Uterus (tissue), 4 donors: ENCODE results near the gene FCHSD2. TPM values are rescaled to one million over a fixed set of nuclear protein-coding genes. Genes with fewer than 3 reads are reported as not detected.

Experiments
- DNase-seq, 2 donors: peaks; one replicate each; pipeline ENCODE4 v3.0.0-alpha.2; 2019 to 2020
- H3K27ac ChIP-seq, 2 donors: fragments of 200-600 bp; sonication (generic); 1 replicate in 1 of 2; 2 replicates in 1 of 2; pipeline ENCODE4 v1.5.1; 2016 to 2018
- H3K27me3 ChIP-seq, 2 donors: fragments of 200-600 bp; sonication (generic); one replicate each; pipeline ENCODE4 v1.5.1; 2018 to 2019; ENCODE audit warnings: control low read depth in 1 of 2
- H3K36me3 ChIP-seq, 2 donors: fragments of 200-600 bp; sonication (generic); one replicate each; pipeline ENCODE4 v1.5.1; 2019; ENCODE audit warnings: control low read depth in 1 of 2
- H3K4me1 ChIP-seq, 2 donors: fragments of 200-600 bp; sonication (generic); one replicate each; pipeline ENCODE4 v1.5.1; 2018 to 2019; ENCODE audit warnings: control low read depth in 1 of 2
- H3K4me3 ChIP-seq, 2 donors: fragments of 200-600 bp; sonication (generic); 1 replicate in 1 of 2; 2 replicates in 1 of 2; pipeline ENCODE4 v1.5.1; 2018 to 2019; ENCODE audit warnings: mild to moderate bottlenecking in 1 of 2
- H3K9me3 ChIP-seq, 2 donors: fragments of 200-600 bp; sonication (generic); one replicate each; pipeline ENCODE4 v1.5.1; 2019; ENCODE audit warnings: control low read depth in 1 of 2
- CTCF ChIP-seq, 4 experiments: fragments of 200-600 bp in 2 of 4; fragments of 450-650 bp in 2 of 4; sonication (generic) in 2 of 4; IDR thresholded peaks; one replicate each; pipeline ENCODE4 v1.5.1; 2016 to 2019; ENCODE audit warnings: antibody characterized with exemption in 4 of 4, mild to moderate bottlenecking in 2 of 4, moderate library complexity in 1 of 4
- POLR2A ChIP-seq, 2 donors: fragments of 450-650 bp; IDR thresholded peaks; one replicate each; pipeline ENCODE4 v1.6.1; 2016; ENCODE audit warnings: antibody characterized with exemption in 2 of 2, mild to moderate bottlenecking in 1 of 2, moderate library complexity in 1 of 2
- intact Hi-C: fragments of 100-400 bp; cut with DNase I; formaldehyde crosslinking; loops from one replicate; pipeline ENCODE4 v1.15.1; 2023; ENCODE audit warnings: low total_unique reads
- total RNA-seq, 4 donors: library from RNA; depleted of rRNA in 3 of 4; stranded (reverse); fragments of >200 nt in 3 of 4; gene quantifications; one replicate each; pipeline versions ENCODE4 v1.1.0 to v1.2.4, GENCODE V29; 2014 to 2023
- donor health status: DM: yes; HTN: yes; CAD: no.

Gene FCHSD2
- total RNA-seq, 4 donors from 2014 or later = 13.6 to 73.9 (median 27.7) TPM

- peak overlapping the region; percentile 64 to 75 for H3K27ac ChIP-seq
- peak in 1 of 2 donors; percentile 27 for DNase-seq
- TF ChIP-seq CTCF (IDR thresholded peaks at IDR 0.05) = no peak
- TF ChIP-seq POLR2A (IDR thresholded peaks at IDR 0.05) = no peak
Observed at GRCh38 chr11:72823105-72823804, 318.9 kb downstream of the FCHSD2 start.

GRCh38 chr11:72821920-72822799 is 320.0 kb downstream of the FCHSD2 start:
- Histone ChIP-seq H3K4me1 (peaks cover 4 to 5% of the 10 kb centered on the region in 2 donors), H3K36me3 (no peaks in the 10 kb centered on the region), H3K4me3 (peak overlapping the region; percentile 34 to 42), H3K27me3 (no peaks in the 10 kb centered on the region), H3K27ac (peak overlapping the region; percentile 64 to 75), H3K9me3 (no peaks in the 10 kb centered on the region)
- intact Hi-C loops = no loop called here
- DNase-seq = peak; percentile 87 to 94
- TF ChIP-seq CTCF (IDR thresholded peaks at IDR 0.05) (peak; percentile 17 to 65 (median 46)), POLR2A (IDR thresholded peaks at IDR 0.05) (peak; percentile 9 to 67)

More at GRCh38 chr11:72823105-72823804, 318.9 kb downstream of the FCHSD2 start:
- intact Hi-C loops = no loop called here
- Histone ChIP-seq H3K4me1 (peaks cover 4 to 5% of the 10 kb centered on the region in 2 donors), H3K9me3 (no peaks in the 10 kb centered on the region), H3K4me3 (no peak overlapping the region), H3K27me3 (no peaks in the 10 kb centered on the region), H3K36me3 (no peaks in the 10 kb centered on the region)

- peak overlapping the region; percentile 64 to 75 for H3K27ac ChIP-seq
- no peaks in the 10 kb centered on the region for H3K36me3 ChIP-seq
- H3K27me3 ChIP-seq = no peaks in the 10 kb centered on the region
- DNase-seq = peak; percentile 27 to 35
- TF ChIP-seq POLR2A (IDR thresholded peaks at IDR 0.05) (no peak), CTCF (IDR thresholded peaks at IDR 0.05) (no peak)
- H3K9me3 ChIP-seq = no peaks in the 10 kb centered on the region
- peaks cover 4 to 5% of the 10 kb centered on the region in 2 donors for H3K4me1 ChIP-seq
- intact Hi-C loops = no loop called here
- H3K4me3 ChIP-seq = peak overlapping the region; percentile 34 to 42
Observed at GRCh38 chr11:72821221-72821919, 320.7 kb downstream of the FCHSD2 start.

- DNase-seq = no peak
- intact Hi-C loops = no loop called here
- no peaks in the 10 kb centered on the region for H3K36me3 ChIP-seq
Observed at GRCh38 chr11:72820439-72821139, 321.5 kb downstream of the FCHSD2 start.

More at GRCh38 chr11:72820439-72821139, 321.5 kb downstream of the FCHSD2 start:
- Histone ChIP-seq H3K27me3 (no peaks in the 10 kb centered on the region), H3K27ac (no peak overlapping the region), H3K4me3 (no peak overlapping the region), H3K9me3 (no peaks in the 10 kb centered on the region), H3K4me1 (peaks cover 4 to 10% of the 10 kb centered on the region in 2 donors)
- TF ChIP-seq CTCF (IDR thresholded peaks at IDR 0.05) (no peak), POLR2A (IDR thresholded peaks at IDR 0.05) (no peak)
